Endothelial cell of umbilical vein (primary cell): Measurements from ENCODE around the gene ICAM5. TPM values are rescaled to one million over a fixed set of nuclear protein-coding genes. Genes with fewer than 3 reads are reported as not detected.

Experiments
- BruUV-seq: library from RNA; stranded (reverse); fragments of 400-500 nt; replicated peaks from 2 replicates; lab custom pipeline; 2021; lab: Mats Ljungman, UMichigan
- CTCF ChIA-PET: fragments of 300-600, 350-600 bp; sonication (Branson Sonifier 250); formaldehyde crosslinking; loops from one replicate; lab custom pipeline; 2021; ENCODE audit warnings: antibody characterized with exemption, inconsistent platforms; lab: Charles Lee
- POLR2A ChIA-PET: fragments of 300-600, 350-600 bp; sonication (Branson Sonifier 250); formaldehyde crosslinking; loops from one replicate; lab custom pipeline; 2021; ENCODE audit warnings: antibody characterized with exemption, inconsistent platforms; lab: Charles Lee
- DNase-seq: peaks from one replicate; pipeline ENCODE4 v3.0.0-alpha.2; 2011; ENCODE audit warnings: low read depth, low spot score
- FAIRE-seq: peaks from 2 replicates; lab custom pipeline; 2011; peaks lifted over from hg19 to GRCh38; lab: Jason Lieb, UNC
- H2AFZ ChIP-seq: 2 replicates; pipeline ENCODE4 v1.6.0; 2012; ENCODE audit warnings: low read depth, low read length, control low read depth, inconsistent platforms
- H3K27ac ChIP-seq: 2 replicates; pipeline ENCODE4 v1.5.1; 2011; ENCODE audit warnings: low read depth, mild to moderate bottlenecking, control low read depth, low read length, moderate library complexity; ENCODE audit not compliant: insufficient read depth
- H3K27me3 ChIP-seq, 2 experiments: 2 replicates each; pipeline versions ENCODE4 v1.6.0 to v1.6.1; 2011; ENCODE audit warnings: low read length in 2 of 2, mixed read lengths in 1 of 2; ENCODE audit not compliant: control insufficient read depth in 2 of 2, insufficient read depth in 2 of 2
- H3K36me3 ChIP-seq, 2 experiments: 2 replicates in 1 of 2; 3 replicates in 1 of 2; pipeline ENCODE4 v1.5.1; 2011; ENCODE audit warnings: low read length in 2 of 2, mild to moderate bottlenecking in 1 of 2, moderate library complexity in 1 of 2; ENCODE audit not compliant: control insufficient read depth in 2 of 2, insufficient read depth in 2 of 2; ENCODE audit errors: extremely low read depth in 1 of 2
- H3K4me1 ChIP-seq: 3 replicates; pipeline ENCODE4 v1.5.1; 2011; ENCODE audit warnings: mild to moderate bottlenecking, low read length; ENCODE audit not compliant: control insufficient read depth, insufficient read depth; ENCODE audit errors: extremely low read depth
- H3K4me2 ChIP-seq: 2 replicates; pipeline ENCODE4 v1.6.1; 2011; ENCODE audit warnings: low read length, control low read depth, mixed read lengths; ENCODE audit not compliant: insufficient read depth
- H3K4me3 ChIP-seq, 3 experiments: fragments of 200-600 bp in 1 of 3; sonication (generic), shearing (Covaris generic) in 1 of 3; replicated peaks in 1 of 3; 2 replicates each; pipeline ENCODE4 v1.5.1; 2011 to 2016; ENCODE audit warnings: control low read depth in 3 of 3, low read length in 3 of 3, mild to moderate bottlenecking in 2 of 3, inconsistent platforms in 1 of 3, low read depth in 1 of 3, moderate library complexity in 1 of 3; ENCODE audit not compliant: insufficient read depth in 1 of 3
- H3K79me2 ChIP-seq: 2 replicates; pipeline ENCODE4 v1.6.0; 2012; ENCODE audit warnings: low read length, inconsistent platforms; ENCODE audit not compliant: control insufficient read depth, insufficient read depth
- H3K9ac ChIP-seq: replicated peaks from 2 replicates; pipeline ENCODE3; 2011; ENCODE audit warnings: low read length, control low read depth; ENCODE audit not compliant: insufficient read depth; ENCODE audit errors: extremely low read depth
- H3K9me1 ChIP-seq: replicated peaks from 3 replicates; pipeline ENCODE4 v1.6.0; 2011; ENCODE audit warnings: mild to moderate bottlenecking, low read length; ENCODE audit not compliant: control insufficient read depth, insufficient read depth; ENCODE audit errors: extremely low read depth
- H3K9me3 ChIP-seq: replicated peaks from 2 replicates; pipeline ENCODE4 v1.5.1; 2012; ENCODE audit warnings: low read length, inconsistent platforms; ENCODE audit not compliant: control insufficient read depth, insufficient read depth
- H4K20me1 ChIP-seq: replicated peaks from 2 replicates; pipeline ENCODE3; 2011; ENCODE audit warnings: mild to moderate bottlenecking, low read length; ENCODE audit not compliant: control insufficient read depth, insufficient read depth; ENCODE audit errors: extremely low read depth
- FOS ChIP-seq: IDR thresholded peaks from 2 replicates; pipeline ENCODE4 v1.6.1; 2011; ENCODE audit warnings: mild to moderate bottlenecking, low read length, moderate library complexity, borderline replicate concordance; ENCODE audit not compliant: insufficient read depth
- GATA2 ChIP-seq: IDR thresholded peaks from 2 replicates; pipeline ENCODE4 v1.7.0; 2011; ENCODE audit warnings: low read depth, mild to moderate bottlenecking, moderate library complexity, mixed read lengths, low read length; ENCODE audit not compliant: insufficient read length, insufficient read depth
- dilution Hi-C: fragments of 300-500 bp; cut with MboI; formaldehyde crosslinking; loops from one replicate; pipeline ENCODE4 v1.15.0; 2019; ENCODE audit warnings: low sequenced_read_pairs; ENCODE audit not compliant: extremely low pct_ligation_motif_present
- intact Hi-C: fragments of 100-400 bp; cut with micrococcal nuclease; formaldehyde crosslinking; loops from one replicate; pipeline ENCODE4 v1.10.0; 2022
- polyA plus RNA-seq, 4 experiments: library from polyadenylated mRNA; depleted of rRNA in 3 of 4; stranded (reverse) in 3 of 4; unstranded in 1 of 4; fragments of >200 nt; gene quantifications; 2 replicates each; pipeline versions ENCODE4 v1.2.1 to v1.2.3, GENCODE V29; 2011 to 2012; ENCODE audit warnings: missing spikeins in 1 of 4
- total RNA-seq: library from RNA; stranded (reverse); gene quantifications from 2 replicates; pipeline ENCODE4 v1.2.3, GENCODE V29; 2021
- TF ChIP-seq, protein P1 (sequence below), 2 donors: IDR thresholded peaks; 1 replicate in 1 of 2; 2 replicates in 1 of 2; pipeline ENCODE4 v1.5.1; 2011; ENCODE audit warnings: low read length in 2 of 2, mild to moderate bottlenecking in 2 of 2, moderate library complexity in 2 of 2, control low read depth in 1 of 2, inconsistent platforms in 1 of 2, low read depth in 1 of 2; ENCODE audit not compliant: insufficient read depth in 1 of 2; ENCODE audit errors: extremely low read depth in 1 of 2

Gene ICAM5
- total and polyA plus RNA-seq, 2 donors (not counting 3 experiments of a cell fraction or from before 2014, with no cell fraction given), result 0.10 to 0.40 TPM

DNA sequence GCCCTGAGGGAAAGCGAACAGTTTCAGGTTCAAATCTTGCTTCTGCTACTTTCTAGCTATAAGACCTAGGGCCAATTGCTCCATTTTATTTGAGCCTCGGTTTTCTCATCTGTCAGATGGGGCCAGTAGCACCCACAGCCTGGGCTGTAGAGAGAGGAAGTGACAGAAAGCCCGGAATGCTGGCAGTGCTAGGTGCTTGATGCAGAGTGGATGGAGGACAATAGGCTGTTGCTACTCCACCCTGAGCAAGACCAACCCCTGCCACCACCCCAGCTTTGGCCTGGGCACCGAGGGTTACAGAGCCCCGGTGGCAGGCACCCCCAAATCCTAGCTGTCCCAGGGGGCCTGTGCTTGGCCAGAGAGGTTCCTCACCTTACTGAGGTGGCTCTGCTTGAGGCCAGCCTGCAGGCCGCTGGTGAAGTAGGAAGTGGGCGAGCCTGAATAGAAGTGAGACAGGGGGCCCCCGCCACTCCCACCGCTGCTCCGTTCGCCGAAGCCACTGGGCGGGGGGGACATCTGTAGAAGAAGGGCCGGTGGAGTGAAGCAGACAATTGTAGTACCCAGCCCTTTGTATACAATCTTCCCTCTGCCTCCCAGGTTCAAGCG, 28.2 kb downstream of the ICAM5 start:
- dilution Hi-C loops (no loop called here), intact Hi-C loops (loop anchor here (2.0 to 5.0 kb wide), 2 partner anchors 15 to 46 kb away; partner anchors contain the start of genes ICAM1 and RAVER1)
- no peaks in the 10 kb centered on the region for H3K27me3 ChIP-seq
- BruUV-seq, result no TSS peak
- H3K4me2 ChIP-seq, result no peak overlapping the region
- H3K79me2 ChIP-seq, result no peaks in the 10 kb centered on the region
- no peaks in the 10 kb centered on the region for H3K9me3 ChIP-seq
- no peak overlapping the region for H3K9ac ChIP-seq
- H3K4me1 ChIP-seq, result no peaks in the 10 kb centered on the region
- CTCF ChIA-PET, result interaction anchor here (1.1 to 2.3 kb wide), 3 partner anchors 16 to 49 kb away, joined by 4 to 6 read pairs (median 4); no protein-coding TSS in a partner anchor
- peaks cover 6 to 35% of the 10 kb centered on the region in 2 experiments for H3K36me3 ChIP-seq
- H3K4me3 ChIP-seq, result no peak overlapping the region
- H2AFZ ChIP-seq, result no peak overlapping the region
- no peak overlapping the region for H3K27ac ChIP-seq
- H4K20me1 ChIP-seq, result no peaks in the 10 kb centered on the region
- no peaks in the 10 kb centered on the region for H3K9me1 ChIP-seq
- POLR2A ChIA-PET, result no interaction called here
- TF ChIP-seq GATA2, result no peak
- no peak for TF ChIP-seq FOS
- TF ChIP-seq, protein P1, sequence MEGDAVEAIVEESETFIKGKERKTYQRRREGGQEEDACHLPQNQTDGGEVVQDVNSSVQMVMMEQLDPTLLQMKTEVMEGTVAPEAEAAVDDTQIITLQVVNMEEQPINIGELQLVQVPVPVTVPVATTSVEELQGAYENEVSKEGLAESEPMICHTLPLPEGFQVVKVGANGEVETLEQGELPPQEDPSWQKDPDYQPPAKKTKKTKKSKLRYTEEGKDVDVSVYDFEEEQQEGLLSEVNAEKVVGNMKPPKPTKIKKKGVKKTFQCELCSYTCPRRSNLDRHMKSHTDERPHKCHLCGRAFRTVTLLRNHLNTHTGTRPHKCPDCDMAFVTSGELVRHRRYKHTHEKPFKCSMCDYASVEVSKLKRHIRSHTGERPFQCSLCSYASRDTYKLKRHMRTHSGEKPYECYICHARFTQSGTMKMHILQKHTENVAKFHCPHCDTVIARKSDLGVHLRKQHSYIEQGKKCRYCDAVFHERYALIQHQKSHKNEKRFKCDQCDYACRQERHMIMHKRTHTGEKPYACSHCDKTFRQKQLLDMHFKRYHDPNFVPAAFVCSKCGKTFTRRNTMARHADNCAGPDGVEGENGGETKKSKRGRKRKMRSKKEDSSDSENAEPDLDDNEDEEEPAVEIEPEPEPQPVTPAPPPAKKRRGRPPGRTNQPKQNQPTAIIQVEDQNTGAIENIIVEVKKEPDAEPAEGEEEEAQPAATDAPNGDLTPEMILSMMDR (IDR thresholded peaks at IDR 0.05; ENCODE audit: extremely low read depth in 1 of 2, insufficient read depth in 1 of 2, low read depth in 1 of 2, low read length in 2 of 2), result no peak
- FAIRE-seq (no peak), DNase-seq (no peak)
